Bronchial epithelial cell (primary cell): Measurements from ENCODE around the gene WRAP73. TPM values are rescaled to one million over a fixed set of nuclear protein-coding genes. Genes with fewer than 3 reads are reported as not detected.

Experiments used
- DNase-seq: peaks from one replicate; pipeline ENCODE4 v3.0.0-alpha.2; 2010; ENCODE audit warnings: low read depth
- FAIRE-seq: peaks from 2 replicates; lab custom pipeline; 2011; peaks lifted over from hg19 to GRCh38; lab: Jason Lieb, UNC
- H3K27me3 ChIP-seq: 2 replicates; pipeline ENCODE4 v1.5.1; 2011; ENCODE audit warnings: low read length; ENCODE audit not compliant: control insufficient read depth, insufficient read depth
- H3K36me3 ChIP-seq: 2 replicates; pipeline ENCODE4 v1.5.1; 2011; ENCODE audit warnings: low read length; ENCODE audit not compliant: control insufficient read depth, insufficient read depth
- H3K4me3 ChIP-seq: 2 replicates; pipeline ENCODE4 v1.5.1; 2011; ENCODE audit warnings: mild to moderate bottlenecking, low read depth, low read length, control low read depth
- total RNA-seq: library from RNA; depleted of rRNA; stranded (reverse); fragments of >200 nt; gene quantifications from 2 replicates; pipeline ENCODE4 v1.2.1, GENCODE V29; 2014
- TF ChIP-seq, protein P1 (sequence below): IDR thresholded peaks from 2 replicates; pipeline ENCODE4 v1.5.1; 2011; ENCODE audit warnings: mild to moderate bottlenecking, moderate library complexity, low read length, control low read depth, inconsistent platforms; ENCODE audit not compliant: insufficient read depth, severe bottlenecking

WRAP73 gene
- total RNA-seq, 1 donor from 2014 or later, result 21.3 TPM

DNA sequence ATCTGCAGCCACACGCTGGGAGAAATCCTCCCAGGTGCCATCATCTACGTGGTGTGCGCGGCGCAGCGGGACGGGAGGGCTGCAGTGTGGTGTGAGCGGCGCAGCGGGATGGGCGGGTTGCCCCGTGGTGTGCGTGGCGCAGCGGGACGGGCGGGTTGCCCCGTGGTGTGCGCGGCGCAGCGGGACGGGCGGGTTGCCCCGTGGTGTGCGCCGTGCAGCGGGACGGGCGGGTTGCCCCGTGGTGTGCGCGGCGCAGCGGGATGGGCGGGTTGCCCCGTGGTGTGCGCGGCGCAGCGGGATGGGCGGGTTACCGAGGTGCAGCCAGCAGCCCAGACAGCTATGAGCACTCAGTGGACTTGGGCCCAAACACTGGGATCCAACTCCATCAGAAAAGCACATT, 4.7 kb downstream of the WRAP73 start:
- Histone ChIP-seq H3K36me3 (peaks cover 7% of the 10 kb centered on the region), H3K27me3 (no peaks in the 10 kb centered on the region), H3K4me3 (no peak overlapping the region)
- FAIRE-seq (no peak), DNase-seq (no peak)
- TF ChIP-seq, protein P1, sequence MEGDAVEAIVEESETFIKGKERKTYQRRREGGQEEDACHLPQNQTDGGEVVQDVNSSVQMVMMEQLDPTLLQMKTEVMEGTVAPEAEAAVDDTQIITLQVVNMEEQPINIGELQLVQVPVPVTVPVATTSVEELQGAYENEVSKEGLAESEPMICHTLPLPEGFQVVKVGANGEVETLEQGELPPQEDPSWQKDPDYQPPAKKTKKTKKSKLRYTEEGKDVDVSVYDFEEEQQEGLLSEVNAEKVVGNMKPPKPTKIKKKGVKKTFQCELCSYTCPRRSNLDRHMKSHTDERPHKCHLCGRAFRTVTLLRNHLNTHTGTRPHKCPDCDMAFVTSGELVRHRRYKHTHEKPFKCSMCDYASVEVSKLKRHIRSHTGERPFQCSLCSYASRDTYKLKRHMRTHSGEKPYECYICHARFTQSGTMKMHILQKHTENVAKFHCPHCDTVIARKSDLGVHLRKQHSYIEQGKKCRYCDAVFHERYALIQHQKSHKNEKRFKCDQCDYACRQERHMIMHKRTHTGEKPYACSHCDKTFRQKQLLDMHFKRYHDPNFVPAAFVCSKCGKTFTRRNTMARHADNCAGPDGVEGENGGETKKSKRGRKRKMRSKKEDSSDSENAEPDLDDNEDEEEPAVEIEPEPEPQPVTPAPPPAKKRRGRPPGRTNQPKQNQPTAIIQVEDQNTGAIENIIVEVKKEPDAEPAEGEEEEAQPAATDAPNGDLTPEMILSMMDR, result no peak

DNA sequence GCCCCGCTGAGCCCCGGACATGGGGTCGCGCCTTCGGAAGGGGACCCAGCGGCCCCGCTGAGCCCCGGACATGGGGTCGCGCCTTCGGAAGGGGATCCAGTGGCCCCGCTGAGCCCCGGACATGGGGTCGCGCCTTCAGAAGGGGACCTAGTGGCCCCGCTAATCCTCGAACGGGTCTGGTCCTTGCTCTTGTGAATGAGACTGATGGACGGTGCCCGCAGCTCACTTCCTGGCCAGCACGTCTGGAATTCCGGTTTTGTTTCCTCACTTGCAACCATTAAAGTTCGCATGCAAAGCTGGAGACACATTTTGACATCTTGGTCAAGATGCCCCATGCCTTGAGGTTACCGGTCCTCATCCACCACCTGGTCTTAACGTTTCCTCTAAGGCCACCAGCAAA, 5.6 kb downstream of the WRAP73 start:
- Histone ChIP-seq H3K36me3 (peaks cover 8% of the 10 kb centered on the region), H3K27me3 (no peaks in the 10 kb centered on the region), H3K4me3 (no peak overlapping the region)
- no peak for DNase-seq
- TF ChIP-seq, protein P1, result no peak
- no peak for FAIRE-seq

DNA sequence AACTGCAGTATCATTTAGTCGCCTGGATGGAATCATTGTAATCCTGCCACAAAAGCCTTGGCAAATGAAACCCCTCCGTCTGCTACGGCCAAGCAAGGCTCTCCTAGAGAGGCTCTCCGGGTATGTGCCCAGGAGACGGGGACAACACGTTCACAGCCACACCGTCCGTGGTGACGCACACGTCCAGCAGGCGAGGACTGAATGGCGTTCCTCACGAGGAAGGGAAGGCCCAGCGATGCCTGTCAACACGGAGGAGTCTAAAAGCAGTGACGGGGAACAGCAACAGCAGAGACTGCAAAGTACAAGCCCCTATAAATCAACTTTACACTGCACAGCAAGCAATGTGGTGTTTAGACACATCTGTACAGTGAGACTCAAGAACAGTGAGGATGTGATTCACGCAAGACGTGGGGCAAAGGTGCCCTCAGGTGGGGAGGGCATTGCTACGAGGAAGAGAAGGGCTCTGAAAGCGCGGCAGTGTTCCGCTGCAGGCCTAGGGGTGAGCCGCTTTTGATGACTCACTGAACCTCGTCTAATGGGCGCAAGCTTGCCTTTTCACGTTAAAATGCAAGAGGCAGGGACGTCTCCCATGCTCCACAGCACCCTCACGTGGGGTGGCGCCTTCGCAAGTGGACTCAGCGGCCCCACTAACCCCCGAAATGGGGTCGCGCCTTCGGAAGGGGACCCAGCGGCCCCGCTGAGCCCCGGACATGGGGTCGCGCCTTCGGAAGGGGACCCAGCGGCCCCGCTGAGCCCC, 6.8 kb downstream of the WRAP73 start:
- Histone ChIP-seq H3K4me3 (no peak overlapping the region), H3K36me3 (peaks cover 9% of the 10 kb centered on the region), H3K27me3 (no peaks in the 10 kb centered on the region)
- FAIRE-seq, result peak; percentile 7
- DNase-seq, result no peak
- TF ChIP-seq, protein P1, result no peak

DNA sequence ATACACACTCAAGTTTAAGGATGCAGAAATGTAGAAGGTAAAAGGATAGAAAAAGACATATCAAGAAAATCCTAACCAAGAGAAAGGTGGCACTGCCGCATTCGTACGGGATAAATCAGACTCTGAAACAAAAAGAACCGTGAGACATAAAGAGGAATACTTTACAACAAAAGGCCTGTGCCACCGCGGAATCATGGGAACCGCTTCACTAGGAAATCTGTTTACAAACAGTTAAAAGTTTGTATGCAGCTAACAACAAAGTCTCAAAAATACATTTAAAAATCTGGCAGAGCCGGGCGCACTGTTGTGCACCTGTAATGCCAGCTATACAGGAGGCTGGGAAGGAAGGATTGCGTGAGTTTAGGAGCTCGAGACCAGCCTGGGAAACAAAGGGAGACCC, 8.1 kb downstream of the WRAP73 start:
- no peak for FAIRE-seq
- Histone ChIP-seq H3K4me3 (no peak overlapping the region), H3K36me3 (peaks cover 11% of the 10 kb centered on the region)

DNA sequence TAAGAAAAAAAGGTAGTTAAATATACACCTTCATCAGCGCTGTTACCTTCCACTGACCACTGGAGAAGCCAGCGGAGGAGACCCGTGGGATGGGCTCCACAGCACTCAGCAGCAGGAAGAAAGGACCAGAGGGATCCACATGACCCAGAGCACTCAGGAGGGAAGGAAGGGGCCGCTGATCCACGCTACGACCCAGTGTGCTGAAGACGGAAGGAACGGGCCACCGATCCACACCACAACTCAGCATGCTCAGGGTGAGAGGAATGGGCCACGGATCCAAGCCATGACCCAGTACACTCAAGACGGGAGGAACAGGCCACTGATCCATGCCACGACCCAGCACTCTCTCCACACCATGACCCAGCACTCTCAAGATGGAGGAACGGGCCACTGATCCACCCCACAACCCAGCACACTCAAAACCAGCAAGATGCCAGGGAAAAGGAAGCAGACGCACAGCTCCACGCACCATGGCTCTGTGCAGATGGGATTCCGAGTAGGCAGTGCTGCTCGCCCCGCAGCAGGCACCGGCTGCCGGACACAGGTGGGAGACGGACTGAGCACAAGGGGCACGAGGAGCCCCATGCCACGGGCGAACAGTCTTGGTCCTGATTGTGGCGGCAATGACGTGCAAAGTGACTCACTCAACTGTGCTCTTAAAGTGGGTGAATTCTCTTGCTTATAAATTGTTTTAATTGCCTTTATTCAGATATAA, 8.7 kb downstream of the WRAP73 start:
- DNase-seq (no peak), FAIRE-seq (no peak)
- no peaks in the 10 kb centered on the region for H3K27me3 ChIP-seq
- peaks cover 9% of the 10 kb centered on the region for H3K36me3 ChIP-seq
- TF ChIP-seq, protein P1, result no peak
- no peak overlapping the region for H3K4me3 ChIP-seq

More for the DNA sequence above, 8.1 kb downstream of the WRAP73 start:
- TF ChIP-seq, protein P1, result no peak
- no peaks in the 10 kb centered on the region for H3K27me3 ChIP-seq
- DNase-seq, result no peak
